ENCODE measurements around the gene SMG1.

DNA sequence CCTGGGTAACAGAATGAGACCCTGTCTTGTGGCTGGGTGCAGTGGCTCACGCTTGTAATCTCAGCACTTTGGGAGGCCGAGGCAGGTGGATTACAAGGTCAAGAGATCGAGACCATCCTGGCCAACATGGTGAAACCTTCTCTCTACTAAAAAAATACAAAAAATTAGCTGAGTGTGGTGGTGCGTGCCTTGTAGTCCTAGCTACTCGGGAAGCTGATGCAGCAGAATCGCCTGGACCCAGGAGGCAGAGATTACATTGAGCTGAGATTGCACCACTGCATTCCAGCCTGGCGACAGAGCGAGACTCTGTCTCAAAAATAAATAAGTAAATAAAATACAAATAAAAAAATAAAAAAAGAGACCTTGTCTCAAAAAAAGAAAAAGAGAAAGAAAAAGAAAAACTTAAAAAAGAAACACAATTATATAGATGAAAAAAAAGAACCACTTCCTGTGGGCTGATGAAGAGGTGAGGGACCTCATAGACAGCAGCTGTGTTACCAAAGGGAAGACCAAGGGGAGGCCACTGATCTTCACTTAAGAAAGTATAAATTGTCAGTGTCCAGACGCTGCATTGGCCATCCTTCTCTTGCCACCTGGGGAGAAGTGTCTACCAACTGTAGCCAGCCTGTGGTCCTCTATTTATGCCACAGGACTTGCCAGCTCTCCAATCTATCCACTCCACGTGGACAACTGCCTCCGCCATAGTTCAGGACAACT, 24.4 kb upstream of the SMG1 start:
- TF ChIP-seq, protein P1, sequence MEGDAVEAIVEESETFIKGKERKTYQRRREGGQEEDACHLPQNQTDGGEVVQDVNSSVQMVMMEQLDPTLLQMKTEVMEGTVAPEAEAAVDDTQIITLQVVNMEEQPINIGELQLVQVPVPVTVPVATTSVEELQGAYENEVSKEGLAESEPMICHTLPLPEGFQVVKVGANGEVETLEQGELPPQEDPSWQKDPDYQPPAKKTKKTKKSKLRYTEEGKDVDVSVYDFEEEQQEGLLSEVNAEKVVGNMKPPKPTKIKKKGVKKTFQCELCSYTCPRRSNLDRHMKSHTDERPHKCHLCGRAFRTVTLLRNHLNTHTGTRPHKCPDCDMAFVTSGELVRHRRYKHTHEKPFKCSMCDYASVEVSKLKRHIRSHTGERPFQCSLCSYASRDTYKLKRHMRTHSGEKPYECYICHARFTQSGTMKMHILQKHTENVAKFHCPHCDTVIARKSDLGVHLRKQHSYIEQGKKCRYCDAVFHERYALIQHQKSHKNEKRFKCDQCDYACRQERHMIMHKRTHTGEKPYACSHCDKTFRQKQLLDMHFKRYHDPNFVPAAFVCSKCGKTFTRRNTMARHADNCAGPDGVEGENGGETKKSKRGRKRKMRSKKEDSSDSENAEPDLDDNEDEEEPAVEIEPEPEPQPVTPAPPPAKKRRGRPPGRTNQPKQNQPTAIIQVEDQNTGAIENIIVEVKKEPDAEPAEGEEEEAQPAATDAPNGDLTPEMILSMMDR (IDR thresholded peaks at IDR 0.05 in 4 of 5, conservative IDR thresholded peaks at IDR 0.05 in 1 of 5), result no peak
- TF ChIP-seq POLR2A (IDR thresholded peaks at IDR 0.05), result no peak
